ENCODE measurements around the gene RHOB.

Gene RHOB

DNA sequence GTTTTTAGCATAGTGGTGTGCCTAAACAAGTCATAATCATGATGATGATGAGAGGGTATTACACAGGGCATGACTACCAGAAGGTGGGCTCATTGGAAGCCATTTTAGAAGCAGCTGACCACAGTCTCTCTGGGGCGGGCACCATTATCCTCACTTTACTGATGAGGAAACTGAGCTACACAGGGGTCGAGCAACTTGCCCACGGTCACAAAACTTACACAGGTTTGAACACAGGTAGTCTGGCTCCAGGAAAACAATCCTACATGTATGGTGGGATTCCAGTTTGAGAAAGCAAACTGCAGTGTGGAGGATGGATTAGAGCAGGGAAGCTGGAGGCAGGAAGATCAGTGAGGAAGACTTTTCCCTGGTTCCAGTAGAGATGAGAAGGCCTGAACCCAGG is 6.2 kb downstream of the RHOB start:
- Histone ChIP-seq H3K4me1 (peaks cover 0 to 48% (median 22%) of the 10 kb centered on the region in 4 donors), H3K9me3 (no peaks in the 10 kb centered on the region), H3K27ac (peak overlapping the region; percentile 96 to 98), H3K4me3 (no peak overlapping the region), H3K36me3 (peaks cover 15 to 17% (median 15%) of the 10 kb centered on the region in 3 donors), H3K27me3 (peaks cover 0 to 3% of the 10 kb centered on the region in 2 donors)
- DNase-seq = peak; percentile 17 to 29
- TF ChIP-seq, protein P1, sequence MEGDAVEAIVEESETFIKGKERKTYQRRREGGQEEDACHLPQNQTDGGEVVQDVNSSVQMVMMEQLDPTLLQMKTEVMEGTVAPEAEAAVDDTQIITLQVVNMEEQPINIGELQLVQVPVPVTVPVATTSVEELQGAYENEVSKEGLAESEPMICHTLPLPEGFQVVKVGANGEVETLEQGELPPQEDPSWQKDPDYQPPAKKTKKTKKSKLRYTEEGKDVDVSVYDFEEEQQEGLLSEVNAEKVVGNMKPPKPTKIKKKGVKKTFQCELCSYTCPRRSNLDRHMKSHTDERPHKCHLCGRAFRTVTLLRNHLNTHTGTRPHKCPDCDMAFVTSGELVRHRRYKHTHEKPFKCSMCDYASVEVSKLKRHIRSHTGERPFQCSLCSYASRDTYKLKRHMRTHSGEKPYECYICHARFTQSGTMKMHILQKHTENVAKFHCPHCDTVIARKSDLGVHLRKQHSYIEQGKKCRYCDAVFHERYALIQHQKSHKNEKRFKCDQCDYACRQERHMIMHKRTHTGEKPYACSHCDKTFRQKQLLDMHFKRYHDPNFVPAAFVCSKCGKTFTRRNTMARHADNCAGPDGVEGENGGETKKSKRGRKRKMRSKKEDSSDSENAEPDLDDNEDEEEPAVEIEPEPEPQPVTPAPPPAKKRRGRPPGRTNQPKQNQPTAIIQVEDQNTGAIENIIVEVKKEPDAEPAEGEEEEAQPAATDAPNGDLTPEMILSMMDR (IDR thresholded peaks at IDR 0.05) = no peak
- intact Hi-C loops (cut with DNase I; ENCODE audit: low total_unique reads) = loop anchor here (5.0 kb wide), 1 partner anchor 164 kb away; no protein-coding TSS in a partner anchor

DNA sequence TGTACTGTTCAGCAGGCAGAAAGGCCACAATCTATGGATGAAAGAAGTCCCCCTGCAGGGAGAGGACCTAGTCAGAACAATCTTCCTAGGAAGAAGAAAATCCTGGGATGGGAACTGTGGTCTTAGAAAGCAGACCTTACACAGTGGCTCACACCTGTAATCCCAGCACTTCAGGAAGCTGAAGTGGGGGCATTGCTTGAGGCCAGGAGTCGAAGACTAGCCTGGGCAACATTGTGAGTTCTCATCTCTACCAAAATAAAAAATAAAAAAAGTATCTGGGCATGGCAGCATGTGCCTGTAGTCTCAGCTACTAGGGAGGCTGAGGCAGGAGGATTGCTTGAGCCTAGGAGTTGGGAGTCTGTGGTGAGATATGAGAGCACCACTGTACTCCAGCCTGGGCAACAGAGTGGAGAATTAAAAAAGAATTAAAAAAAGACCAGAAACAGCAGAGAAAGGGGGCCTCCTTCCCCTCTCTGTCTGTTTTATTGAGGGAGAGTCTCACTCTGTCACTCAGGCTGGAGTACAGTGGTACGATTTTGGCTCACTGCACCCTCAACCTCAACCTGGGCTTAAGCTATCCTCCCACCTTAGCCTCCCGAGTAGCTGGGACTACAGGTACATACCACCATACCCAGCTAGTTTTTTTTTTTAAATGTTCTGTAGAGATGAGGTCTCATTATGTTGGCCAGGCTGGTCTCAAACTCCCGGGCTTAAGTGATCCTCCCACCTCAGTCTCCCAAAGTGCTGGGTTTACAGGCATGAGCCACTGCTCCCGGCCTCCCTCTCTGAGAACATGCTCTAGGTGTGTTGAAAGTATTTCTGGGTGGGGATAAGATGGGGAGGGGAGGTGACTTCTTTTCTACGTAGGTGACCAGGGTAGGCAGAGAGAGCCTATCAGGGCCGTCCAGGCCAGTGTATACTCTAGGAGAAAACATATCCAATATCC is 7.4 kb downstream of the RHOB start:
- TF ChIP-seq, protein P1 (IDR thresholded peaks at IDR 0.05) = no peak
- Histone ChIP-seq H3K27me3 (no peaks in the 10 kb centered on the region), H3K36me3 (peaks cover 3 to 4% (median 3%) of the 10 kb centered on the region in 3 donors), H3K4me3 (no peak overlapping the region), H3K4me1 (peaks cover 0 to 48% (median 22%) of the 10 kb centered on the region in 4 donors), H3K9me3 (no peaks in the 10 kb centered on the region), H3K27ac (peak overlapping the region; percentile 43 to 98)
- peak; percentile 18 to 38 for DNase-seq
- intact Hi-C loops (cut with DNase I; ENCODE audit: low total_unique reads) = loop anchor here (5.0 kb wide), 1 partner anchor 163 kb away; no protein-coding TSS in a partner anchor

DNA sequence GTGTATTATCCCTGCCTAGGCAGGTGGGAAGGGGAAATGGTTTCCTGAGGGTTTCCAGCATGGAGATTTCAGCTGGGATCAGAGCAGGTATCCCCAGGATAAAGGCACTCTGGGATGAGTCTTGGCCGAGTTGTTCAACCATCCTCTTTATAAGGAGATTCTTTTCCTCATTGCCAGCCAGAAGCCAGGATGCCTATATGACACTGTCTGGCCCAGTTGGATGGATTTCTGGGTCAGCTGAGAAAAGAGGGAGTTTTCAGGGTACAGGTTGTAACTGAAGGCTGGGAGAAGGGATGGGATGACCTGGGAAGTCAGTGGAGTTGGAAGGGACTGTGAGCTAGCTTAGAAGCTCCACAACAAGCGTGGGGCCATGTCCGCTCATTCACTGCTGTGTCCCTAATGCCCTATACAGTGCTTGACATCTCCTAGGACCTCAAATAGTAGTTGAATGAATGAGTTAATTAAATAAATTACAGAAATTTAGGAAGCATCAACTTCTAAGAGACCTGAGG is 8.3 kb downstream of the RHOB start:
- peak overlapping the region; percentile 43 to 98 for H3K27ac ChIP-seq
- no peaks in the 10 kb centered on the region for H3K27me3 ChIP-seq
- TF ChIP-seq, protein P1 (IDR thresholded peaks at IDR 0.05) = no peak
- no peaks in the 10 kb centered on the region for H3K36me3 ChIP-seq
- H3K9me3 ChIP-seq = no peaks in the 10 kb centered on the region
- intact Hi-C loops (cut with DNase I; ENCODE audit: low total_unique reads) = no loop called here
- H3K4me3 ChIP-seq = no peak overlapping the region
- H3K4me1 ChIP-seq = peaks cover 0 to 48% (median 22%) of the 10 kb centered on the region in 4 donors
- DNase-seq = peak; percentile 10 to 43

DNA sequence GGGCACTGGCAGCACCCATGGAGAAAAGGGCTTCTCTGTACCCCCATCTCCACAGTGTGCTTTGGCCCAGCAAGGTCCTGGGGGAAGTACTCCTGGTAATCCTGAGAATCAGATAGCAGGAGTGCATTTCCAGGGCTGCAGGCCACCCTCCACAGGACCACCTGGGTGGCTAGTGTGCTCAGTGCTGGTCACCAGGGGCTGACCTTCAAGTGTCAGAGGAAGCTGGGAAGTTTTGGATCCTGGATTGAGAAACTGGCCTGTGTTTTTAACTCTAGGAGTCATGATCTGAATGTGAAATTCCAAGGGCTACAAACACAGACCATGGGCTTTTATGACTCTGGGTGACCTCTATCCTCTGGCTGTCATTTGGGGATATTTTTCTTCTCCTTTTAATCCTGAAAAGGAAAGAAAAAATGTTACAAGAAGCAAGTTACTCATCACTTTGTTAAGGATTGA is 9.3 kb downstream of the RHOB start:
- H3K4me1 ChIP-seq = peaks cover 0 to 37% (median 17%) of the 10 kb centered on the region in 4 donors
- no peak overlapping the region for H3K4me3 ChIP-seq
- H3K9me3 ChIP-seq = no peaks in the 10 kb centered on the region
- intact Hi-C loops (cut with DNase I; ENCODE audit: low total_unique reads) = no loop called here
- peak overlapping the region; percentile 36 to 98 for H3K27ac ChIP-seq
- TF ChIP-seq, protein P1 (IDR thresholded peaks at IDR 0.05) = no peak
- no peaks in the 10 kb centered on the region for H3K27me3 ChIP-seq
- no peaks in the 10 kb centered on the region for H3K36me3 ChIP-seq
- peak; percentile 21 to 53 for DNase-seq

DNA sequence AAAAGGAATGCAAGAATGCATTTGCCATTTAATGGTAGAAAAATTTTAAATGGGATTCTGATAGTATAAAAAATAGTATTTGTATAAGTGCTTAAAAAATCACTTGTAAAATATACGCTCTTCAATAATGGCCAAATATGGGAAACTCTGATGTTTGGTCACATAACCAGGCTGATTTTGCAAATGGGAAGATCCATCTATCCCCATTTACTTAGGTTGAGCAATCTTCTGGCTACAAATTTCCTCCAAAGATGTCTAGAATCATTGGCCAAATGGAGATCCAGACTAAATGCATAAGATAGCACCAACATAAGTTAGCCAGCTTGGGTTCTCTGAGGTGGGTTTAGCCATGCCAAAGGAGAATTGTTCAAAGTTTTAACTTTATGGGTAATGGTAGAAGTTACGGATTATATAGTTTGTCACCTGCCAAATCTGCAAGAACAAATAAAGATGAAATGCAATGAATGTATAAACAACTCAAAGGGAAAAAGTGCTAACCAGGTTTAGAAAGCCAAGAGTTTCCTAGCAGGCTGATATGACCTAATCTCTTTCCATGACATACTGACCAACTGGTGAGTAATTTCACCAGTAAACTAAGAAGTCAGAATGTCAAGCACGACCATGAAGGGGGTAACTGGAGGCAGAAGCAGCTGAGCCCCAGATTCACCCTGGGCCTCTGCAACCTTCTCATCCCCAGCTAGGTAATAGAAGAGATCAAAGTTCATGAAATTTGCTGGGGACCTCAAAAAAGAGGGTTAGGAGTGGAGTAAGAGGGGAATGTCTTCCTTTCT is 10.0 kb downstream of the RHOB start:
- TF ChIP-seq, protein P1 (IDR thresholded peaks at IDR 0.05) = no peak
- no peaks in the 10 kb centered on the region for H3K27me3 ChIP-seq
- peak overlapping the region in 1 of 2 donors; percentile 98 for H3K27ac ChIP-seq
- intact Hi-C loops (cut with DNase I; ENCODE audit: low total_unique reads) = no loop called here
- H3K4me1 ChIP-seq = peaks cover 0 to 31% (median 10%) of the 10 kb centered on the region in 4 donors
- no peaks in the 10 kb centered on the region for H3K9me3 ChIP-seq
- DNase-seq = peak in 1 of 2 donors; percentile 8
- H3K4me3 ChIP-seq = no peak overlapping the region
- no peaks in the 10 kb centered on the region for H3K36me3 ChIP-seq
